IPS-18c (cell line): ENCODE measurements around the gene BCORL1.

Source experiments
- H3K4me3 ChIP-seq: 2 replicates; pipeline ENCODE4 v1.7.0; 2013; ENCODE audit warnings: low read depth, mild to moderate bottlenecking, low read length, moderate library complexity; ENCODE audit not compliant: insufficient read depth
- H3K9me3 ChIP-seq: one replicate; pipeline ENCODE4 v1.6.1; 2013; ENCODE audit warnings: mild to moderate bottlenecking, low read length, moderate library complexity; ENCODE audit not compliant: control insufficient read depth, insufficient read depth

The BCORL1 gene

DNA sequence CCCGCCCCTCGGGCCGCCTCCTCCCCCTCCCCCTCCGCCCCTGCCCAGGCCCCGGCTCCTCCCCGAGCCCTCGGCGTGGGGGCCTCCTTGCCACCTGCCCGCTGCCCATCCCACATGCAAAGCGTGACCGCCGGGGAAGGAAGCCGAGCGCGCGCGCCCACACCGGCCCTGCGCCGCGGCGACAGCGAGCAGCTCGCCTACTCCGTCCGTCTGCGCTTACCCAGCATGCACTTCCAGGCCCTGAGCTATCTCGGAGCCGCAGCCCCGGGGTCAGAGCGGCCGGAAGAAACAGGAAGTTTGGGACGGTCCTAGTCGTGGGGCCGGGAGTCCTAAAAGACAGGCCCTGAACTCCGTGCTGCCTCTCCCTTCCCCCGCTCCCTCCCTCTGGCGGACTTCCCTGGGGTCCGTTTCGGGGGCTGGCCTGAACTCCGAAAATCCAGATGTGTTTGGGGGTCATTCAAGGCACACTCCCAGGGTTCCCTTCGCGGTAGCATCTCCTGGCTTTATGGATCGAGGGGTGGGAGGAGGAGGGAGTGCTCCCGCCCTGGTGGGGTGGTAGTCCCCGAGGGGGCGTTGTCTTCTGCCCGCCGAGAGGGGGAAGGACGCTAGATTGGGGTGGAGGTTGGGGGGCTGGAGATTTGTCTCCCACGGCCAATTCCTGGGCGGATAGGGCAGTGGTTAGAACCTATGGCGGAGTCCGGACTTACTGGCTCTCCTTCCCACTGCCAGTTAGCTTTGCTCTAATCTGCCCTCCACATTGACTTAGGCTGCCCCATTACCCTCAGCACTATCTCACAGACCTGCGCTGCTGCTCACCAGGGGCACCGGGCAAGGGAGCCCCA, 25.0 kb upstream of the BCORL1 start:
- Histone ChIP-seq H3K4me3 (peak overlapping the region; percentile 59), H3K9me3 (peaks cover 6% of the 10 kb centered on the region)

DNA sequence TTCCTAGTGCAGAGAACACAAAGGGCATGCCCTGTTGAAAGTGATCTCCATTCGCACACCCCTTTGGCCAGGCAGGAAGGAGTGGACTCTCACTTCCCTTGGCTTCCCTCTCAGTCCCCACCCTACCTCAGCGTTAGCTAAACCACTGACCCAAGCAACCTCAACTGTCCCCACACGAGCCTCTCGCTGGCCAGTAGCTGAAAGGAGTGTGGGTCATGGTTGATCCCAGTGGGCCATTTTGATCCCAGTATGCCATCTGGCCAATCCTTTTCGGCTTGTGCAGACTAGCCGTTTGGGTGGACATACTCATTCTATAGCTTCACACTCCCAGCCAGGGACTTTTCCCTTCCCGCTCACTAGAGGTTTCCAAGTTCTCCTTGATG, 24.4 kb upstream of the BCORL1 start:
- peaks cover 6% of the 10 kb centered on the region for H3K9me3 ChIP-seq
- H3K4me3 ChIP-seq = peak overlapping the region; percentile 59; the same call in 1 of the 2 replicates

DNA sequence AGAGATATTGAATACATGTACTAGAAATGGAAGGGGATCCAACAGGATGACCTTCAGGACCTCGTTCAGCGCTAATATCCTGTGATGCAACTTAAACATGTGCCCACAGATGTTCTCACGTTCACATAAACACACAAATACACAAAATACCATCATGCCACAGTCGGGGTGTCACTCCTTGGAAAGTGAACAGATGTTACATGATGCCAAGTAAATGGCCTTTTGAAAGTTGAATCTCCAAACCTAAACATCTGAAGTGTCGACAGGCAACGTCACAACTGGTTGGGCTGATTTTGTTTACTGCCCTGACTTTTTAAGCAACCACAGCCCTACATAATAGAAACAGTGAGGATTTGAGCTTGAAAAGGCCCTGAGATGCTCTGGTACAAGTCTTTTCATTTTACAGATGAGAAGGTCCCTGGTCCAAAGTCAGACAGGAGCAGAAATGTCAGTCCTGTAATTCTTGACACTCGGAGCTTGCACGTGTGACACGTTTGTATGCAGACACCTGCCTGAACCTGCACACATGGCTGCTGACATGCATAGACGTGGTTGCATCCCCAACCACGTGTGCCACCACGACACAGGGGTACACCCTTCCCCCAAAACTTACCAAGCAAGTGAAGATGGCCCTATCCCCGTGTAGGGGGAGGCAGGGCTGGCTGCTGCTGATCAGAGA, 23.5 kb upstream of the BCORL1 start:
- Histone ChIP-seq H3K9me3 (peaks cover 6% of the 10 kb centered on the region), H3K4me3 (no peak overlapping the region)

DNA sequence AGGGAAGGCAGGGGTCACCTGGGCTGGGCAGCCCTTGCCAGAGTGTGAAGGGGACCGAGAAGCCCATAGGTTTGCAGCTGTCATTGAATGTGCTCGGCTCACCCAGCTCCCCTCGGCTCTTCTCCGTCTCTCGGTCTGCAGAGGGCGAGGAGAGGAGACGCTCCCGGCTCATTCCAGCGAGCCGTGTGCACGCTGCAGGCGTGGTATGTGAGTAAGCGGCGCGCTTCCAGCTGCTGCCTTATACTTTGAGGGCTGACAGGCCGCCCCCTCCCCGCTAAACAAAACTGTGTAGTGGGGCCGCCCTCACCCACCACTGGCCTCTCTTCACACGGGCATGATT, 23.0 kb upstream of the BCORL1 start:
- Histone ChIP-seq H3K4me3 (no peak overlapping the region), H3K9me3 (peaks cover 6% of the 10 kb centered on the region)

DNA sequence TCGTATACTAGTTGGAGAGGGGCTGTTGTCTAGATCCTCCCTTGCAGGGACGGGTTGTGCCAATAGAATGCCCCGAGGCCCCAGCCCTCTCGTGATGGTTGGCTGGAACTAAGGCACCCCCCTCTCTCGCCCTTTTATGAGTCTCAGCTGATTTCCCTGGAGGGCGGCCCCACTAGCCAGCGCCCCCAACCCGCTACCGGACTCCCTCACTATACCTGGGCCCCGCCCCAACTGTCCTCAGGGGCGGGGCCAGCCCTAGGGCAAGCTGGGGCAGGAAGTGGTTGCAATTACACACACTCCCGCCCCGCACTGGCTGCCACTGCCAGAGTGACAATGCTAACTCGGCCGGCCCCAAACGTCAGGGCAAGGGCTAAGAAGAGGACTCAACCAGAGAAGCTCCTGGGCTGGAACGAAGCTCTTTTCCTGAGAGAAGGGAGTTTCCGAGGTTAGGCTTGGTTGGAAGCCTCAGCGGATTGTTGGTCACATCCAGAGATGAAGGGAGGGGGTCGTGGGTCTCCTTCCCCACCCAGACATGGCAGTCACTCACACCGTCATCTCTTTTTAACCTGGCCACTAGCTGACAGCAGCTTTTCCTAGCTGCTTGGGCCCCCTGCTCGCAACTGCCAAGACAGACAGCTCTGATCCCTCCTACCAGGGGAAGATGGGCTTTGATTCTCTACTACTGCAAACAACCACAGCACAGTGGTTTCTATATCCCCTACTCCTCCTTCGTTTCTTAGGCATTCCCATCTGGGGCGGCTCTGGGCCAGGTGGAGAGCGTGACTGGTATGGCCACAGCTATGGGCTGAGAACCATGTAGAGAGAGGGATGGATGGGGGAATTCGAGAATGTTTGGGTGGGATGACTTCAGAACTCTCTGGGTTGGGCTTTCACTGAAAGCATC, 21.0 kb upstream of the BCORL1 start:
- Histone ChIP-seq H3K9me3 (peaks cover 2% of the 10 kb centered on the region), H3K4me3 (peak overlapping the region; percentile 41)

DNA sequence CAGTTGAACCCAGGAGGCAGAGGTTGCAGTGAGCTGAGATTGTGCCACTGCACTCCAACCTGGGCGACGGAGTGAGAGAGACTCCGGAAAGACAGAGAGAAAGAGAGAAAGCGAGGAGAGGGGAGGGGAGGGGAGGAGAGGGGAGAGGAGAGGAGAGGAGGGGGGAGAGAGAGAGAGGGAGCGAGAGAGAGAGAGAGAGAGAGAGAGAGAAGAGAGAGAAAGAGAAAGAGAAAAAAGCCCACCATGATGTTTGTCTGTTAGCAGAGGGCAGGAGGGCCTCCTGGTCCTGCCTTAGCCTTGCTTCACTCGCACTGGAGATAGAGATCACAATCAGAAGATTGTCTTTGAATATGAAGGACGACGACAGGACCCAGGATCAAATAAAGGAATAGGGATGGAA, 18.7 kb upstream of the BCORL1 start:
- H3K9me3 ChIP-seq = peaks cover 3% of the 10 kb centered on the region
- H3K4me3 ChIP-seq = no peak overlapping the region

DNA sequence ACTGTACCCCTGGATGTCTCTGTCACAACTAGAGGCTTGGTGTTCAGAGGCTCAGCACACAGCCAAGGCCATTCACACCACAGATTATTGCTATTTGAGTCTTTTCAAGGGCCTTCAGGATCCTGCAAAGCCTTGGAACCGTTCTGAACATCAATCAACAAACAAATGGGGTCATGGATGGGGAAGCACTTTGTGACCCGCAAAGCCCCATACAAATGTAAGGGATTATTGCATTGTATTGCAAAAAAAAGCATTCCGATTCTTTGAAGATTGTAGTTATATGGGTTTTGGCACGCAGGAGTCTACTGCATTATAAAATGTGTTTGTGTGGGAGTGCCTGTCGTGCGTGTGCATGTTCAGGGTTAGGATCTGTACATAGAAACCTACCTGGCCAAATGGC, 17.3 kb upstream of the BCORL1 start:
- Histone ChIP-seq H3K4me3 (no peak overlapping the region), H3K9me3 (peaks cover 10% of the 10 kb centered on the region)

DNA sequence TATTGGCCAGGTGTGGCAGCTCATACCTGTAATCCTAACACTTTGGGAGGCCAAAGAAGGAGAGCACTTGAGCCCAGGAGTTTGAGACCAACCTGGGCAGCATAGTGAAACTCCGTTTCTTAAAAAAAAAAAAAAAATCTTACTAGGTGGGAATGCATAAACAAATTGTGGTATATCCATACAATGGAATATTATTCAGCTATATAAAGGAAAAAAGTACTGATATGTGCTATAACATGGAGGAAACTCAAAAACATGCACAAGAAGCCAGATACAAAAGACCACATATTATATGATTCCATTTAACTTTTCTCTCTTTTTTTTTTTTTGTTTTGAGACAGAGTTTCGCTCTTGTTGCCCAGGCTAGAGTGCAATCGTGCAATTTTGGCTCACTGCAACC, 13.5 kb upstream of the BCORL1 start:
- H3K9me3 ChIP-seq = peaks cover 12% of the 10 kb centered on the region

DNA sequence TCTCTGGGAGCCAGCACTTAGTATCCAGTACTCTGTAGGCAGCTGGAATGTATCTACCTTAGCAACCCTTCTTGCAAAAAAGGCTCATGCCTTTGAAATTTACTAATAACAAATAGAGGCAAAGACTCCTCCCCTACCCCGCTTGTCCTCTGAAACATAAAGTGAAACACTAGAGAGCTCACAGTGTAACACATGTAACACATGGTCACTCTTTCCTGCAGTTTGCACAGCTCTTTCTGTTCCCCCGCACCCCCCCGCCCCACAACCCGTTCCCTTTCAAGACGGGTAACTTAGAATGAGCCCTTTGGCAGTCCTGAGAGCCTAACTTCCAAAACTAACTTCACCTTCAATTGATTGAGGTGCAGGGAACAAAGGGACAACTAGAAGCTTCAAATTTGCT, 6.0 kb upstream of the BCORL1 start:
- Histone ChIP-seq H3K9me3 (peaks cover 9% of the 10 kb centered on the region), H3K4me3 (no peak overlapping the region)

More for the DNA sequence above, 13.5 kb upstream of the BCORL1 start:
- H3K4me3 ChIP-seq = no peak overlapping the region

DNA sequence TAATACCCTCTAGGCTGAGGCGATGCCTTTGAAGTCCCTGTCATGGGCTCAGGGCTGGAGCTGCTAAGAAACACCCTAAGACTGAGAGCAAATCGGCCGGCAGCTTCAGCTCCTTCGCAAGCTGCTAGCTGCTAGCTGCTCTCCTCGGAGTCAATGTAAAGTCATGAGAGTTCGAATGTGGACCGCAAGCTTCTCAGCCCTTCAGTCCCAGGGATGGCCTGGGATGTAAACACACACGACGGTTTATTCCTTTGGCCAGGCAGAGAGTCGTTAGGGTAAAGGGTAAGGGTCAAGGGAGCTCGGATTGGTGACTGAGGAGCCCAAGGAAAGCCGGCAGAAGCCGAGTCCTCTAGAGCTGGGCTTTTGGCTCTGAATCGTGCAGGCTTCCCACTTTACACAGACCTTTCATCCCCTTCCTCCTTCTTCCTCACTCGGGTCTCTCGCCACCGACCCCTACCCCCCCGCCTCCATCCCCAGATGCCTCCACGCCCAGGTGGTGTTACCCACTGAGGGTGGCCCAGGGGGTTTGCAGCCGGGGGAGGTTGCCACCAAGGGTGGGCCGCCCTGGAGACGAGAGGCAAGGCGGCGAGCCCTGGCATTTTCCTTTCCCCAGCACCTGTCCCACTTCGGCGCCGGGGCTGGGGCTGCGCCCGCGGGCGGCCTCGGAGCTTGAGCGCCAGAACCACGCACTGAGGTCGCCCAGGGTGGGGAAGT, 3.1 kb upstream of the BCORL1 start:
- peaks cover 13% of the 10 kb centered on the region for H3K9me3 ChIP-seq
- H3K4me3 ChIP-seq = no peak overlapping the region

DNA sequence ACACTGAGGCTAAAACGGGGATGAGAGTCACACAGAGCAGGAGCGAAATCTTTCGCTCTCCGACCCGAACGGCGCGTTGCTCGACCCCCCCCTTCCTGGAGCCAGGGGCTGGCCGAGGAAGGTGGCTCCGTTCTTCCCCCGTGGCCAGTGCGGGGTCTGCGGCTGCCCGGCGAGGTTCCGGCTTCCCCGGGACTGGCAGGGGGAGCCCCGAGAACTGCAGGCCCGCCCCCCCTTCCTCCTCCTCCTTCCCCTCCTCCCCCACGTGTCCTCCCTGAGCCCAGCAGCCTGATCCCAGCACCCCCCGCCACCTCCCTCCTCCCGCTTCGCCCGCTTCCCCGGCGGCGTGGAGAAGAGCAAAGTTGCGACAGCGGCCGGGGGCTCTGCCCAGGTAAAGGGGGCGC, 2.4 kb upstream of the BCORL1 start:
- Histone ChIP-seq H3K9me3 (peaks cover 10% of the 10 kb centered on the region), H3K4me3 (no peak overlapping the region)

DNA sequence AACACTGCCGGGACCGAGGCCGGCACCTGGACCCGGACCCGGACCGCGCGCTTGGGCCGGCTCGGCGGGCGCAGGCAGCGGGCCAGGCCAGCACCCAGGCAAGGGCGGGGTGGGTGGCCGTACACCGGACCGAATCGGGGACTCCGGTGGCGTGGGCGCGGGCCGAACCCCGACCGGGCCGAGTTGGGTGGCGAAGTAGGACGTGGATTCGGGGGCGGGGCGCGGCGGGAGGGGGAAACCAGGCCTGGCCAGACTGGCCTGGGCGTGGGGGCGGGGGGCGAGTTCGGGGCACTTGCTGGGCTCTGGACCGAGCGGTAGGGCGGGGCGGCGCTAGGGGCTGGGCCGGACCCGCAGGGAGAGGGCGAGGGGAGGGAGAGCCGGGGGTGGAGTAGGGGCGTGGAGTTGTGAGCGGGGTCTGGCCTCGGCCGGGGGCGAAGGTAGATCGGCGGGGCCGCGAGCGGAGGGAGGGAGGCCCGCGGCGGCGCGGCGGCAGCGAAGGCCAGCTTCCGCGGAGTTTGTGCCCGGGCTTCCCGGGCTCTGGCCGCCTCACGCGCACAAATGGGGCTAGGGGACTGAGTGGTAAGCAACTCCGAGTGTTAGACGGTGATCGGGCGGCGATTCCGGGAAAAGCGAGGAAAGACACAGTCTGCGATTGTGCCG, 1.8 kb upstream of the BCORL1 start:
- Histone ChIP-seq H3K9me3 (peaks cover 9% of the 10 kb centered on the region), H3K4me3 (peak overlapping the region; percentile 47)

DNA sequence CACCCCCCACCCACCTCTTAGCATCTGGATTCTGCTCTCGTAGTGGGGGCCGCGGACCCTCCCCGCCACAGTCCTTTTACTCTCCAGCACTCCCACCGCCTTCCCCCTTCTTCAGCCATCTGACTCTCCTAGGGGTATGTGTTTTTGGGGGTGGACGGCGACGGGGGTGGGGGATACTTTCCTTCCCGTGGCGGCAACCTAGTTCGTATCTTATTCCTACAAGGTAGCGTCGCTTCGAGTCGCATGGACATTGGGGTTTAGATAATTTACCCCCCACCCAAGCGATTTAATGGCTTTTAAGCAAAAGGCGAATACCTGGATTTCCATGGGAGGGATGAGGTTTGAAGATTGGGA, 1.3 kb upstream of the BCORL1 start:
- H3K9me3 ChIP-seq = peaks cover 6% of the 10 kb centered on the region
- peak overlapping the region; percentile 47 for H3K4me3 ChIP-seq

DNA sequence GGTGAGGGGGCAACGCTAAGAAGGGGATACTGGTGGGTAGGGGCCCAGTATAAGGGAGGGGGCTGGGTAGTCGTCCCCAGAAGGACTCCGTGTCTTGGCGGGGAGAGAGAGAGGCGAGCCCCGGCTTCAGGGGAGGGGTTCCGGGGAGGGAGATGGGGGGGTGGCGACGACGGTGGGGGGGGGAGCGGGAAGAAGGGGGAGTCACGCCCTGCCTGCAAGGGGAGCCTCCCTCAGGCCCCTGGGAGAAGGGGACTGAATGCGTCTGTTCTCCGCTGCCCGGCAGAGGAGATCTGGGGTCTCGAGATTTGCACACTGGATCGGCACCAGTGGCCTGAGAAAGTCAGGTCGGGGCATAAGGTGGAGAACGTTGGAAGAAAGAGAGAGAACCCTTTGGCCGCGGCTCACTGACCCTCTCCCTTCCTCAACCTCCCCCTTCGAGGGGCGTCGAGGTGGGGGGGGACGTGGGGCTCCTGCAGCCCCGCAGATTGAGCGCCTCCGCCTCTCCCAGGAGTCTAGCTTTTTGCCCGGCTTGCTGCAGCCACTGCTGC, 609 bp upstream of the BCORL1 start:
- H3K4me3 ChIP-seq = peak overlapping the region; percentile 47

DNA sequence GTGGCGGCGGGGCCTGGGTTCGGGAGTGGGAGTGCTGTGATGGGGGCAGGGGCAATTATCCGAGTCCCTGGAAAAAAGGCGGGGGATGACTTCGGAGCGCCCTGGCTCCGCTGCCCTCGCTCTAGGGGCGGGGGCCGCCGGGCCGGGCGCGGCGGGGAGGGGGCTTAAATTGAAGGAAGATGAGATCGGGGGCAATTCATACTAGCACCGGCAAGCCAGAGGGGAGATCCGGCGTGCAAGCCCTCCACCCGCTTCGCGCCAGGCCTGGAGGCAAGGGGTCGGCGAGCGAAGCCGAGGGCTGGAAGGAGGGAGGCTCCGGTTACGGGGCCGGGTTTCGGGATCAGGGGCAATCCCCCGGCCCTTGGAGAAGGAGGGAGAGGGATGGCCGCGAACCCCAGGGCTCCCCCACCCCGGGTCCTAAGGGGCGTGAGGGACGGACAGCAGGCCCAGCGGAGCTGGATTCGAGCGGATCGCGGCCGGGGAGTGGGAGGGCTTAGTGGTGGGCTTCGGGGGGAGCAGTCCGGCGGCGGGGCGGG, 1.2 kb downstream of the BCORL1 start:
- Histone ChIP-seq H3K9me3 (peaks cover 4% of the 10 kb centered on the region), H3K4me3 (no peak overlapping the region)

More for the DNA sequence above, 609 bp upstream of the BCORL1 start:
- H3K9me3 ChIP-seq = peaks cover 6% of the 10 kb centered on the region
